A673 (cell line): ENCODE results near the gene ARHGAP45.

Experiments used
- EZH2 ChIP-seq: fragments of 200-600 bp; sonication (generic); IDR thresholded peaks from 2 replicates; pipeline ENCODE4 v1.6.1; 2017; ENCODE audit warnings: borderline replicate concordance, low read depth, mild to moderate bottlenecking, mixed read lengths, antibody characterized with exemption, low read length; ENCODE audit not compliant: poor library complexity, severe bottlenecking
- TF ChIP-seq, protein P1 (sequence below): fragments of 300-800, 200-600 bp; sonication (generic); conservative IDR thresholded peaks from 2 replicates; pipeline ENCODE4 v1.5.1; 2017; ENCODE audit warnings: low read depth, mild to moderate bottlenecking, antibody characterized with exemption, low read length, moderate library complexity, mixed read lengths

DNA sequence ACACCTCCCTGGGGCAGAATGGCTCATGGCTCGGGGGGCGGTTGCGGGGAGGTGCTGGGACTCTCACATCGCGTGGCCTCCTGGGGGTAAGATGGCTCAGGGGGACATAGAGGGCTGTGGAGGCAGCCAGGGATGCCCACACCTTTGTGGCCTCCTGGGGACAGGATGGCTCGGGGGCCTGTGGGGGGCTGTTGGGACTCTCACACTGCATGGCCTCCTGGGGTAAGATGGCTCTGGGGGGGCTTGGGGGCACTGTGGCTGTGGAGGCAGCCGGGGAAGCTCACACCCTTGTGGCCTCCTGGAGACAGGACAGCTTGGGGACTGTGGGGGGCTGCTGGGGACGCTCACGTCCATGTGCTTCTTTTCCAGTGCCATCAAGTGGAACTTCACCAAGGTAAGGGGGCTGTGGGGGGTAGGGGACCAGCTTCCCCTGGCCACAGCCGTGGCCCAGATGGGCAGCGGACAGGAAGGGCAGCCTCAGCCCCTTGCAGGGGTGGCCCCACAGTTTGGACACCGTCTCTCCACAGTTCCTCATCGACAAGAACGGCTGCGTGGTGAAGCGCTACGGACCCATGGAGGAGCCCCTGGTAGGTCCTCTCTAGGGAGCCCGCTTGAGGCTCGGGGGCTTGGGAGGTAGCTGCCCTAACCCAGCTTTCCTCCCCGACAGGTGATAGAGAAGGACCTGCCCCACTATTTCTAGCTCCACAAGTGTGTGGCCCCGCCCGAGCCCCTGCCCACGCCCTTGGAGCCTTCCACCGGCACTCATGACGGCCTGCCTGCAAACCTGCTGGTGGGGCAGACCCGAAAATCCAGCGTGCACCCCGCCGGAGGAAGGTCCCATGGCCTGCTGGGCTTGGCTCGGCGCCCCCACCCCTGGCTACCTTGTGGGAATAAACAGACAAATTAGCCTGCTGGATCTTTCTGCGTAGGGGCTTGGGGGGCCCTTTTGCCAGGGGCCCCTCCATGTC lies 39.2 kb downstream of the ARHGAP45 start:
- TF ChIP-seq, protein P1, sequence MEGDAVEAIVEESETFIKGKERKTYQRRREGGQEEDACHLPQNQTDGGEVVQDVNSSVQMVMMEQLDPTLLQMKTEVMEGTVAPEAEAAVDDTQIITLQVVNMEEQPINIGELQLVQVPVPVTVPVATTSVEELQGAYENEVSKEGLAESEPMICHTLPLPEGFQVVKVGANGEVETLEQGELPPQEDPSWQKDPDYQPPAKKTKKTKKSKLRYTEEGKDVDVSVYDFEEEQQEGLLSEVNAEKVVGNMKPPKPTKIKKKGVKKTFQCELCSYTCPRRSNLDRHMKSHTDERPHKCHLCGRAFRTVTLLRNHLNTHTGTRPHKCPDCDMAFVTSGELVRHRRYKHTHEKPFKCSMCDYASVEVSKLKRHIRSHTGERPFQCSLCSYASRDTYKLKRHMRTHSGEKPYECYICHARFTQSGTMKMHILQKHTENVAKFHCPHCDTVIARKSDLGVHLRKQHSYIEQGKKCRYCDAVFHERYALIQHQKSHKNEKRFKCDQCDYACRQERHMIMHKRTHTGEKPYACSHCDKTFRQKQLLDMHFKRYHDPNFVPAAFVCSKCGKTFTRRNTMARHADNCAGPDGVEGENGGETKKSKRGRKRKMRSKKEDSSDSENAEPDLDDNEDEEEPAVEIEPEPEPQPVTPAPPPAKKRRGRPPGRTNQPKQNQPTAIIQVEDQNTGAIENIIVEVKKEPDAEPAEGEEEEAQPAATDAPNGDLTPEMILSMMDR, result no peak
- TF ChIP-seq EZH2, result no peak
